K562 (cell line): ENCODE measurements around the gene ZC3H7B. TPM values are rescaled to one million over a fixed set of nuclear protein-coding genes. Genes with fewer than 3 reads are reported as not detected.
A peak's percentile ranks its signal among the peaks of the same experiment; 100 is the strongest.

Experiments used
- CTBP1 ChIP-seq: fragments of 450-650 bp; IDR thresholded peaks from 2 replicates; pipeline ENCODE4 v1.6.1; 2016; ENCODE audit warnings: borderline replicate concordance
- EP400 ChIP-seq: fragments of 450-650 bp; IDR thresholded peaks from 2 replicates; pipeline ENCODE4 v1.6.1; 2017; ENCODE audit warnings: antibody characterized with exemption, mild to moderate bottlenecking, moderate library complexity
- MBD1 ChIP-seq: fragments of 250-450 bp; sonication (Bioruptor Pico); IDR thresholded peaks from 2 replicates; pipeline ENCODE4 v1.8.0; 2022; ENCODE audit warnings: inconsistent platforms
- MTA3 ChIP-seq: fragments of 450-650 bp; formaldehyde crosslinking; IDR thresholded peaks from 2 replicates; pipeline ENCODE4 v1.6.1; 2017; ENCODE audit warnings: mild to moderate bottlenecking, borderline replicate concordance
- RBFOX2 ChIP-seq: fragments of 200-400 bp; formaldehyde crosslinking; IDR thresholded peaks from 2 replicates; pipeline ENCODE4 v1.6.1; 2017; ENCODE audit warnings: low read depth, mild to moderate bottlenecking, low read length, moderate library complexity
- RNF219 ChIP-seq: fragments of 250-450 bp; sonication (Bioruptor Pico); IDR thresholded peaks from 2 replicates; pipeline ENCODE4 v1.5.0; 2022; ENCODE audit warnings: mild to moderate bottlenecking
- SMAD1 ChIP-seq: fragments of 150-350 bp; IDR thresholded peaks from 2 replicates; pipeline ENCODE4 v1.6.1; 2014; ENCODE audit warnings: low read length, low read depth; ENCODE audit not compliant: partially characterized antibody
- STAT6 ChIP-seq: sonication (generic); formaldehyde crosslinking; IDR thresholded peaks from 2 replicates; pipeline ENCODE4 v1.8.1; 2023; ENCODE audit warnings: mild to moderate bottlenecking, missing genetic modification reagents
- TSHZ1 ChIP-seq: fragments of 250-450 bp; sonication (Bioruptor Pico); IDR thresholded peaks from 2 replicates; pipeline ENCODE4 v1.4.0; 2020; ENCODE audit warnings: mild to moderate bottlenecking, moderate library complexity
- USF2 ChIP-seq: sonication (generic); formaldehyde crosslinking; IDR thresholded peaks from 2 replicates; pipeline ENCODE4 v1.5.0; 2020; ENCODE audit warnings: missing genetic modification reagents
- YY1 ChIP-seq, 3 experiments: IDR thresholded peaks; 2 replicates each; pipeline ENCODE4 v1.6.1; 2011; ENCODE audit warnings: low read length in 2 of 3, mild to moderate bottlenecking in 2 of 3, moderate library complexity in 2 of 3, borderline replicate concordance in 1 of 3, control low read depth in 1 of 3, low read depth in 1 of 3; ENCODE audit not compliant: insufficient read depth in 3 of 3, insufficient replicate concordance in 2 of 3, control insufficient read depth in 1 of 3, insufficient read length in 1 of 3; ENCODE audit errors: extremely low read depth in 1 of 3
- ZFP36 ChIP-seq: fragments of 150-350 bp; IDR thresholded peaks from 2 replicates; pipeline ENCODE4 v1.6.1; 2018; ENCODE audit warnings: low read length, low read depth; ENCODE audit not compliant: partially characterized antibody
- ZNF133 ChIP-seq: fragments of 250-450 bp; sonication (Bioruptor Pico); IDR thresholded peaks from 2 replicates; pipeline ENCODE4 v1.4.0; 2020; ENCODE audit warnings: mild to moderate bottlenecking
- polyA plus RNA-seq, 8 experiments: library from polyadenylated mRNA; depleted of rRNA in 4 of 8; stranded (reverse) in 5 of 8; unstranded in 3 of 8; fragments of >200 nt; fragmentation: Nextera tagmentation in 2 of 8; fragmentation: Illumina TruSeq in 1 of 8; extraction: Ambion mirVana in 2 of 8; extraction: Trizol in 1 of 8; gene quantifications; 2 replicates each; pipeline versions ENCODE4 v1.2.1 to v1.2.3, GENCODE V29; 2011 to 2014; ENCODE audit warnings: inconsistent platforms in 1 of 8, missing spikeins in 1 of 8
- total RNA-seq, 7 experiments: library from RNA; depleted of rRNA in 6 of 7; stranded (reverse); fragments of >200 nt in 6 of 7; fragmentation: Illumina TruSeq in 2 of 7; extraction: Trizol in 2 of 7; gene quantifications; 2 replicates each; pipeline versions ENCODE4 v1.2.1 to v1.2.3, GENCODE V29; 2011 to 2021; ENCODE audit warnings: low replicate concordance in 1 of 7

ZC3H7B gene
- total and polyA plus RNA-seq, 9 of the 15 experiments (the other 6 are each of a cell fraction or from before 2014, with no cell fraction given) = 0.07 to 49.8 (median 26.8) TPM

GRCh38 chr22:41367039-41367679 lies 65.8 kb downstream of the ZC3H7B start (continued):
- peak; percentile 99 for TF ChIP-seq USF2 (CRISPR knock-in tag)
- no peak for TF ChIP-seq MBD1 (CRISPR knock-in tag)
- TF ChIP-seq RNF219 (CRISPR knock-in tag) = no peak
- peak in 1 of 3 experiments; percentile 77 for TF ChIP-seq YY1 (IDR thresholded peaks at IDR 0.05; ENCODE audit: borderline replicate concordance in 1 of 3, control insufficient read depth in 1 of 3, extremely low read depth in 1 of 3, insufficient read depth in 3 of 3, insufficient read length in 1 of 3, insufficient replicate concordance in 2 of 3, low read depth in 1 of 3, low read length in 2 of 3)
- peak; percentile 64; the same call in 1 of the 2 replicates for TF ChIP-seq EP400
- TF ChIP-seq MTA3 = peak; percentile 69; the same call in 1 of the 2 replicates
- TF ChIP-seq TSHZ1 (CRISPR knock-in tag) = no peak
- TF ChIP-seq ZNF133 (CRISPR knock-in tag) = no peak
- peak; percentile 5 for TF ChIP-seq ZFP36
- no peak for TF ChIP-seq STAT6
- peak; percentile 56 for TF ChIP-seq RBFOX2
- peak; percentile 82 for TF ChIP-seq CTBP1
- TF ChIP-seq SMAD1 = peak; percentile 97
